ENCODE results near the gene CTSL. TPM values are rescaled to one million over a fixed set of nuclear protein-coding genes. Genes with fewer than 3 reads are reported as not detected.
A peak's percentile ranks its signal among the peaks of the same experiment; 100 is the strongest.

Gene CTSL
- total RNA-seq, 1 experiment from 2014 or later: 17.0 TPM

GRCh38 chr9:87686520-87687090 is 39.3 kb upstream of the CTSL start:
- no peak overlapping the region for H3K4me3 ChIP-seq (ENCODE audit: low read depth, low read length, poor library complexity, severe bottlenecking)
- no TSS peak for BruUV-seq (replicated peaks)
- CTCF ChIA-PET: no interaction called here
- H3K36me3 ChIP-seq (ENCODE audit: insufficient read depth, low read length, poor library complexity, severe bottlenecking): peaks cover 94% of the 10 kb centered on the region
- TF ChIP-seq EZH2 (IDR thresholded peaks at IDR 0.05; ENCODE audit: borderline replicate concordance, low read depth, low read length, poor library complexity, severe bottlenecking): no peak
- TF ChIP-seq CTCF (conservative IDR thresholded peaks at IDR 0.05; ENCODE audit: low read depth, low read length): no peak
- H3K4me1 ChIP-seq (ENCODE audit: insufficient read depth, low read length, poor library complexity, severe bottlenecking): no peaks in the 10 kb centered on the region
- intact Hi-C loops (cut with micrococcal nuclease; ENCODE audit: unreplicated experiment): no loop called here
- no peaks in the 10 kb centered on the region for H3K9me3 ChIP-seq (ENCODE audit: low read depth, low read length, poor library complexity, severe bottlenecking)
- DNase-seq (ENCODE audit: low spot score): no peak
- H3K27ac ChIP-seq (ENCODE audit: low read depth, low read length, poor library complexity, severe bottlenecking): peak overlapping the region; percentile 16
- POLR2A ChIA-PET (ENCODE audit: low non-redundant PET): no interaction called here
- H3K27me3 ChIP-seq (replicated peaks; ENCODE audit: insufficient read depth, low read depth, low read length, poor library complexity): no peaks in the 10 kb centered on the region

GRCh38 chr9:87687207-87687606 is 38.7 kb upstream of the CTSL start:
- Histone ChIP-seq H3K36me3 (ENCODE audit: insufficient read depth, low read length, poor library complexity, severe bottlenecking) (peaks cover 94% of the 10 kb centered on the region), H3K9me3 (ENCODE audit: low read depth, low read length, poor library complexity, severe bottlenecking) (no peaks in the 10 kb centered on the region), H3K4me1 (ENCODE audit: insufficient read depth, low read length, poor library complexity, severe bottlenecking) (no peaks in the 10 kb centered on the region), H3K4me3 (ENCODE audit: low read depth, low read length, poor library complexity, severe bottlenecking) (no peak overlapping the region), H3K27ac (ENCODE audit: low read depth, low read length, poor library complexity, severe bottlenecking) (no peak overlapping the region), H3K27me3 (replicated peaks; ENCODE audit: insufficient read depth, low read depth, low read length, poor library complexity) (no peaks in the 10 kb centered on the region)
- TF ChIP-seq CTCF (conservative IDR thresholded peaks at IDR 0.05; ENCODE audit: low read depth, low read length): no peak
- no peak for TF ChIP-seq EZH2 (IDR thresholded peaks at IDR 0.05; ENCODE audit: borderline replicate concordance, low read depth, low read length, poor library complexity, severe bottlenecking)
- POLR2A ChIA-PET (ENCODE audit: low non-redundant PET): no interaction called here
- DNase-seq (ENCODE audit: low spot score): no peak
- intact Hi-C loops (cut with micrococcal nuclease; ENCODE audit: unreplicated experiment): no loop called here
- BruUV-seq (replicated peaks): no TSS peak
- CTCF ChIA-PET: no interaction called here

- no peak overlapping the region for H3K27ac ChIP-seq (ENCODE audit: low read depth, low read length, poor library complexity, severe bottlenecking)
- peaks cover 99% of the 10 kb centered on the region for H3K36me3 ChIP-seq (ENCODE audit: insufficient read depth, low read length, poor library complexity, severe bottlenecking)
- no peaks in the 10 kb centered on the region for H3K9me3 ChIP-seq (ENCODE audit: low read depth, low read length, poor library complexity, severe bottlenecking)
- POLR2A ChIA-PET (ENCODE audit: low non-redundant PET): no interaction called here
- H3K4me1 ChIP-seq (ENCODE audit: insufficient read depth, low read length, poor library complexity, severe bottlenecking): no peaks in the 10 kb centered on the region
- no peak for TF ChIP-seq CTCF (conservative IDR thresholded peaks at IDR 0.05; ENCODE audit: low read depth, low read length)
- TF ChIP-seq EZH2 (IDR thresholded peaks at IDR 0.05; ENCODE audit: borderline replicate concordance, low read depth, low read length, poor library complexity, severe bottlenecking): no peak
- intact Hi-C loops (cut with micrococcal nuclease; ENCODE audit: unreplicated experiment): no loop called here
- H3K27me3 ChIP-seq (replicated peaks; ENCODE audit: insufficient read depth, low read depth, low read length, poor library complexity): no peaks in the 10 kb centered on the region
- H3K4me3 ChIP-seq (ENCODE audit: low read depth, low read length, poor library complexity, severe bottlenecking): no peak overlapping the region
- CTCF ChIA-PET: no interaction called here
- no TSS peak for BruUV-seq (replicated peaks)
- no peak for DNase-seq (ENCODE audit: low spot score)
Observed at GRCh38 chr9:87694236-87694755, 31.6 kb upstream of the CTSL start.

Measured in A673 (cell line).